Measurements from ENCODE around the gene MIDN.

- no peak for TF ChIP-seq POLR2AphosphoS5 (IDR thresholded peaks at IDR 0.05; ENCODE audit: low read depth, low read length)
- no peak for TF ChIP-seq POLR2A (IDR thresholded peaks at IDR 0.05; ENCODE audit: low read depth, low read length)
- TF ChIP-seq PAX5 (IDR thresholded peaks at IDR 0.05; ENCODE audit: insufficient read depth, low read length, severe bottlenecking), result no peak
- no peak for TF ChIP-seq TAF1 (IDR thresholded peaks at IDR 0.05; ENCODE audit: low read depth, low read length)
- TF ChIP-seq SPI1 (IDR thresholded peaks at IDR 0.05; ENCODE audit: low read depth, low read length), result no peak
These were observed 640 bp upstream of the MIDN start for GRCh38 chr19:1247748-1248138.

All from GM12891 (cell line).